GM19438 (cell line): ENCODE measurements around the gene OR6C1.
"Not testable (repeated sequence)": the region's sequence is repeated elsewhere in the genome, so short reads cannot be mapped to it uniquely, and the experiment has no call there.

Experiments used
- ATAC-seq: cut with Tn5 transposase; IDR thresholded peaks from one replicate; pipeline ENCODE4 v1.9.1; 2021; ENCODE audit warnings: low read depth; ENCODE audit not compliant: unreplicated experiment

Gene OR6C1

DNA sequence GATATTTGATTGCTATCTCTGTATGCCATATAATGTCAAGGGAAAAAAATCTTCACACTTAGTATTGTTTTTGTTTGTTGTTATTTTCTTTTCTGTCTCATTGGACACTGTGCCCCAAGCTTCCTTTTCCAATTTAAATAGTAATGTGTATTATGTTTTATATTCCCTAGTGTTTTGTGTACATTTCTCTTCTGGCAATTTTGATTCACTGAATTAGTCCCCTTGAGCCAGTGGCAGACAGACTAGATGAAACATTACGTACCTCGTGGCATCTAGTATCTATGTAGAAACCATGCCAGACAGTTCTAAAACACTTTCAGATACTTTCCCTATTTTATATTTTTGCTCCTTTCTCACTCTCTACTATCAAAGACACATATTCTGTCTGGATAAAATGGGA is at the start of gene OR6C1:
Gene OR6C1 (plus strand): TSS at position 301 of the 400 bp plus-strand sequence. CDS start 6,257 bp downstream, outside the sequence.
- ATAC-seq, result no peak

DNA sequence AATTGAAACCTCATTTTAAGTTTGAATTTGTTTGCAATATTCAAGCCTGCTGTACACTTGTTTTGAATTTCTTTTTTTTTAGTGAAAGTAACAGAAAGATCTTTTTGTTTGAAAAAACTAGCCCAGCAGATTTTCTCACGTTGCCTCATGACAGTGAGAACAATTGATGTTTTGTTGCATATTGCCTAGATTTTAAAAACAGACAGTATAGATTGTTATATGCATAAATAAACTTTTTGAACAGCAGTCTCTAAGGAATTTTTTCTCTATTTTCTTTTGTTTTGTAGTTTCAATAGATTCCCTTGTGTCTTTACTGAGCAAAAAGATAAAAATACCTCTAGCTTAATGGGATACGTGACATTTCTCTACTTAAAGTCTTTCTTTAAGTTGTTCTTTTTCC is 33.2 kb upstream of the OR6C1 start:
- no peak for ATAC-seq

DNA sequence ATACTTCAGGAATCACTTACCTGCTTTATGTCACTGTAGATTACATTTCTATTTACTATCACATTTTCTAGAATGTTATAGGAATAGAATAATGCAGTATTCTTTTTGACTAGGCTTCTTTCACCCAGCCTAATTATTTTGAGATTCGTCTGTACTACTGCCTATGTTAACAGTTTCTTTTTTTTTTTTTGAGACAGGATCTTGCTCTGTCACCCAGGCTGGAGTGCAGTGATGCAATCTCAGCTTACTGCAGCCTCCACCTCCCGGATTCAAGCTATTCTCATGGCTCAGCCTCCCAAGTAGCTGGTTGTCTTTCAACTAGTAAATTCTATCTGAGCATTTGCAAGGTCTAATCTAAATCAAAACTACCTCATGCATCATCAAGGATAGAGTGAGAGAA is 24.1 kb upstream of the OR6C1 start:
- no peak for ATAC-seq

DNA sequence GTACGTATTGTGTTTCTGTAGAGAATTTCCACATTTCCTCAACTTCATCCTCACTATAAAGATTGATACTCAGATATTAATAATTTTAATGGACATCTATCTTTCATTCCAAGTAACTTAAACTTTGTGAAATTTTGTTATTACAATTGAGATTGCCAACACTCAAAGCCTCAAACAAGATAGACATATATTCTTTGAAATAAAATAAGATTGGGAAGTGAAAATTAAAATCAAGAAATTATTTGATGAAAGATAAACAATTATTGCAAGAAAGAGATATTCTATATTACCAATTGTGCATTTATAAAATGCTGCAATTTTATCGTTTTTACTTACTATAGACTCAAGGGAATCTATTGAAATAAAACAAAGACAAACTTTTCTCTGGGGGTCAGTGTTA is 17.7 kb upstream of the OR6C1 start, which contains the start of gene OR6C6:
Gene OR6C6 (minus strand): TSS at position 101 of the 400 bp plus-strand sequence. CDS start 1,337 bp downstream, outside the sequence.
- no peak for ATAC-seq

DNA sequence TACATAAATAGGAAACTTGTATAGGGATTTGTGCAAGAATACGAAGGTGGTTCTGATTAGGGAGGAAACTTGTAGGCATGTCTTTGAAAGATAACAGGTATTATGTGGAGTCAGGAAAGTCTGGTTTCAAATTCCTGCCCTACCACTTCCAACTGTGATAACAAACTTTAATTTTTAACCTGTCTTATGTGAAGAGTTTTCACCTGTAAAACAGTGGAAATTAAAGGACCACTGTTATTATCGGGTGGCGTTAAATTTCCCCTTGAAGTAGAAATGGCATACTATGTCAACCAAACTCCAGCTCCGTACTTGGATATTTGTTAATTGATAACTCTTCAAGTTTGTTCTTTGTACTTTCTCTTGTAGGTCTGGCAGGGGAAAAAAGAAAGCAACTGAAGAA is 6.1 kb downstream of the OR6C1 start:
- no peak for ATAC-seq

DNA sequence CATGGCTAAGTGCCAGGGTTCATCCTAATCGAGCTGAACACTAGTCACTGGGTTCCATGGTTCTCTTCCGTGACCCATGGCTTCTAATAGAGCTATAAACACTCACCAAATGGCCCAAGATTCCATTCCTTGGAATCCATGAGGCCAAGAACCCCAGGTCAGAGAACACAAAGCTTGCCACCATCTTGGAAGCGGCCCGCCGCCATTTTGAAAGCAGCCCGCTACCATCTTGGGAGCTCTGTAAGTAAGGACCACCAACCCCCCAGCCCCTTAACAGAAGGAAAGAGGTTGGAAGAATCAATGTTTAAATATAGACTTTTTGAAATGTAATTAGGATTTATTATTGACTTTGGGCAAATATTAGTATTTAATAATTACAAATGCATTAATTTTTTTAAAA is 11.7 kb downstream of the OR6C1 start:
- not testable (repeated sequence) for ATAC-seq

DNA sequence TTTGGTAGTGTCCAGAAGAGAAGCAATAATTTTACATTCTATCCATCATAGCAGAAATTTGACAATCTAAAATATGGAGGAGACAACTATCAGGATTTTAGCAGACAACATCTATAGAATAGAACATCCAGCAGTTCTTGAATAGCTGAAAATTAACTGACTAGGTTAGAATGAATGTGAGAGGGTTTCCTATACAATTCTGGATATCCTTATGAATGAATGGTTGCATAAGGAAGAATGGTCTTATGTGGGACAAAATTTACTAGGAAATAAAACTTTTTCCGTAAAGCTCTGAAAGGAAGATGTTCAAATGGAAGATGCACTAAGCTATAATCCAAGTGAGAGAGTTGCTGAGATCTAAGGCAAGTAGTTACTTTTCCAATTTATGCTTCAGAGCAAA is 16.3 kb downstream of the OR6C1 start, which contains the start of gene OR6C3:
Gene OR6C3 (plus strand): TSS at position 301 of the 400 bp plus-strand sequence. CDS start 955 bp downstream, outside the sequence.
- no peak for ATAC-seq

DNA sequence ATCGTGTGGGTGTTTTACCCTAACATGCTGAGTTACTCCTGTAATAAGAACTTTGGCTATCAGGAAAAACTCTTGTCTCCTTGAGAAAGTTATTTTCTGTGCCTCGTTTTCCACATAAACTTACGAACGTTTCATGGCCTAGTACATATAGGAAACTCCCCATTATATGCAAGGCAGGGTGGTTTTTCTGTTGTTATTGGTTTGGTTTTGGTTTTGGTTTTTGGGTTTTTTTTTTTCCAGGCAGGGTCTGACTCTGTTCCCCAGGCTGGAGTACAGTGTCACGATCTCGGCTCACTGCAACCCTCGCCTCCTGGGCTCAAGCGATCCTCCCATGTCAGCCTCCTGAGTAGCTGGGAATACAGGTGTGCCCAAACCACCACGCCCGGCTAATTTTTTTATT is 21.9 kb downstream of the OR6C1 start:
- no peak for ATAC-seq

DNA sequence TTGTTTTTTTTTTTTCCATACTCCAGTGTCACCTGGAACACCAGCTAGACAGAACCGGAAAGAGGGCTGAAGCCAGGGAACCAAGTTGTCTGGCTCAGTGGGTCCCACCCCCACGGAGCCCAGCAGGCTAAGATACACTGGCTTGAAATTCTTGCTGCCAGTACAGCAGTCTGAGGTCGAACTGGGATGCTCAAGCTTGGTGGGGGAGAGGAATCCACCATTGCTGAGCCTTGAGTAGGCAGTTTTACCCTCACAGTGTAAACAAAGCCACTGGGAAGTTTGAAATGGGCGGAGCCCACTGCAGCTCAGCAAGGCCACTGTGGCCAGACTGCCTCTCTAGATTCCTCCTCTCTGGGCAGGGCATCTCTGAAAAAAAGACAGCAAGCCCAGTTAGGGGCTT is 41.2 kb downstream of the OR6C1 start:
- not testable (repeated sequence) for ATAC-seq

DNA sequence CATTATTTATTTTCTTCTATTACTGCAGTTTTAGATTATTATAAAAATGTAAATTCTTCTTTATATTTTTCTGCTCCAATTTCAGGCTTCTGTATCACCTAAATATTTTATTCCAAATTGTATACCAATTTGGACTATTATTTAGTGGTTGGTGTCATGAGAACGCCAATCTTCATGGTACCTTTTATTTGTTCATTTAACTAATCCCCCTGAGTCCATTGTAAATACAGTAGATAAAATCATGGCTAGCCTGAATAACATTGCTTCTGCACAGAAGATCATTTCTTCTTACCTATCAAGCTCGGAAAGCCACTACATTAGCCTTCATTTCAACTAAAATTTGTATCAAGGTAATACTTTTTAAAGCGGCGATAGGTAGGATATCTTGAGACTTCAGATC is 48.5 kb downstream of the OR6C1 start, which contains the start of gene OR6C75:
Gene OR6C75 (plus strand): TSS at position 301 of the 400 bp plus-strand sequence. CDS start 2,136 bp downstream, outside the sequence.
- ATAC-seq, result no peak

DNA sequence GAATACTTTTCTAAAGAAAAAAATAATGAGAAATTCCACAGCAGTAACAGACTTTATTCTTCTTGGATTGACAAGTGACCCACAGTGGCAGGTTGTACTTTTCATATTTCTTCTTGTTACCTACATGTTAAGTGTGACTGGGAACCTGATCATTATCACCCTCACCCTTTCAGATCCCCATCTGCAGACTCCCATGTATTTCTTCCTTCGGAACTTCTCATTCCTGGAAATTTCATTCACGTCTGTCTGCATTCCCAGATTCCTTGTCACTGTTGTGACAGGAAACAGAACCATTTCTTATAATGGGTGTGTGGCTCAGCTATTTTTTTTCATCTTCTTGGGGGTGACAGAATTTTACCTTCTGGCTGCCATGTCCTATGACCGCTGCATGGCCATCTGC is 50.9 kb downstream of the OR6C1 start:
- no peak for ATAC-seq
